Measurements from ENCODE around the gene PRKD2. TPM values are rescaled to one million over a fixed set of nuclear protein-coding genes. Genes with fewer than 3 reads are reported as not detected.
"Not testable (repeated sequence)": the region's sequence is repeated elsewhere in the genome, so short reads cannot be mapped to it uniquely, and the experiment has no call there.

Gene PRKD2
- total RNA-seq, 1 experiment from 2014 or later: 30.4 TPM

DNA sequence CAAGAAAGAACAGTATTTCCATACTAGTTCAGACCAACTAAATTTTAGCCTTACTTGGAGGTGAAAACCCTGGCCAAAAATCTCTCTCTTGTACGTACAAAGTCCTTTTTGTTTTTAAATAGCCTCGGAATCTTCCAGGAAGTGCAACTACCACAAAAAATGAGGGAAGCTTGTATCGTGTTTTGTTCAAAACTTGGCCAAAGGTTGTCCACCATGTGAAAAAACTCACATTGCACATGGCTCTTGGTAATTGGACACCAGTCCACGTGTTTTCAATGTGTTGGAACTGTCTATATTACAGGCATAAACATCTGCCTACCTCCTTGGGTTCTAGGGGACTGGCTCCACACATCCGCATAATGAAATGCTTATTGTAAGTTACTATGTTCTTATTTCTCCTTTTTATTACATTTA lies 44.5 kb upstream of the PRKD2 start:
- Mint-ChIP-seq H3K27ac (ENCODE audit: low read depth, unreplicated experiment) (no peak overlapping the region), H3K27me3 (ENCODE audit: insufficient read depth, unreplicated experiment) (no peaks in the 10 kb centered on the region), H3K36me3 (ENCODE audit: insufficient read depth, unreplicated experiment) (no peaks in the 10 kb centered on the region), H3K4me1 (ENCODE audit: insufficient read depth, unreplicated experiment) (peaks cover 7% of the 10 kb centered on the region), H3K4me3 (ENCODE audit: unreplicated experiment) (no peak overlapping the region), H3K9me3 (ENCODE audit: unreplicated experiment) (no peaks in the 10 kb centered on the region)
- intact Hi-C loops (cut with micrococcal nuclease): no loop called here
- BruUV-seq (replicated peaks): no TSS peak
- TF ChIP-seq, protein P1, sequence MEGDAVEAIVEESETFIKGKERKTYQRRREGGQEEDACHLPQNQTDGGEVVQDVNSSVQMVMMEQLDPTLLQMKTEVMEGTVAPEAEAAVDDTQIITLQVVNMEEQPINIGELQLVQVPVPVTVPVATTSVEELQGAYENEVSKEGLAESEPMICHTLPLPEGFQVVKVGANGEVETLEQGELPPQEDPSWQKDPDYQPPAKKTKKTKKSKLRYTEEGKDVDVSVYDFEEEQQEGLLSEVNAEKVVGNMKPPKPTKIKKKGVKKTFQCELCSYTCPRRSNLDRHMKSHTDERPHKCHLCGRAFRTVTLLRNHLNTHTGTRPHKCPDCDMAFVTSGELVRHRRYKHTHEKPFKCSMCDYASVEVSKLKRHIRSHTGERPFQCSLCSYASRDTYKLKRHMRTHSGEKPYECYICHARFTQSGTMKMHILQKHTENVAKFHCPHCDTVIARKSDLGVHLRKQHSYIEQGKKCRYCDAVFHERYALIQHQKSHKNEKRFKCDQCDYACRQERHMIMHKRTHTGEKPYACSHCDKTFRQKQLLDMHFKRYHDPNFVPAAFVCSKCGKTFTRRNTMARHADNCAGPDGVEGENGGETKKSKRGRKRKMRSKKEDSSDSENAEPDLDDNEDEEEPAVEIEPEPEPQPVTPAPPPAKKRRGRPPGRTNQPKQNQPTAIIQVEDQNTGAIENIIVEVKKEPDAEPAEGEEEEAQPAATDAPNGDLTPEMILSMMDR (IDR thresholded peaks at IDR 0.05; ENCODE audit: unreplicated experiment): no peak
- no peak for DNase-seq (ENCODE audit: unreplicated experiment)
- POLR2A ChIA-PET: interaction anchor here (0.6 to 10.6 kb wide), 7 partner anchors 11 to 47 kb away, joined by 3 to 147 read pairs (median 3); partner anchors contain the start of gene SLC1A5
- CTCF ChIA-PET: interaction anchor here (0.8 to 7.3 kb wide), 2 partner anchors 11 to 77 kb away, joined by 3 to 133 read pairs; no protein-coding TSS in a partner anchor

DNA sequence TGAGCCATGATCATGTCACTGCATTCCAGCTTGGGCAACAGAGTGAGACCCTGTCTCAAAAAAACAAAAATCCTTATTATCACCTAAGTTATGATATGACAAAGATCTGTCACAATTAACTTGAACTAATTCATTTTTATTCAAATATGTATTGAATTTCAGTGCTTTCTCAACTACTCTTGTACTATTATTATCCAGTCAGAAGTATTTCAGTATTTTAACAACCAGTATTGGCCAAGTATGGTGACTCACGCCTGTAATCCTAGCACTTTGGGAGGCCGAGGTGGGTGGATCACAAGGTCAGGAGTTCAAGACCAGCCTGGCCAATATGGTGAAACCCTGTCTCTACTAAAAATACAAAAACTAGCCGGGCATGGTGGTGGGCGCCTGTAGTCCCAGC lies 44.0 kb upstream of the PRKD2 start:
- intact Hi-C loops (cut with micrococcal nuclease); H3K4me3 Mint-ChIP-seq (ENCODE audit: unreplicated experiment); H3K27me3 Mint-ChIP-seq (ENCODE audit: insufficient read depth, unreplicated experiment); BruUV-seq (replicated peaks); H3K36me3 Mint-ChIP-seq (ENCODE audit: insufficient read depth, unreplicated experiment); H3K4me1 Mint-ChIP-seq (ENCODE audit: insufficient read depth, unreplicated experiment); H3K9me3 Mint-ChIP-seq (ENCODE audit: unreplicated experiment); H3K27ac Mint-ChIP-seq (ENCODE audit: low read depth, unreplicated experiment): not testable (repeated sequence)
- DNase-seq (ENCODE audit: unreplicated experiment): peak; percentile 40
- ChIA-PET POLR2A (interaction anchor here (0.5 to 10.6 kb wide), 8 partner anchors 11 to 1039 kb away, joined by 3 to 147 read pairs (median 3); partner anchors contain the start of gene SLC1A5), CTCF (interaction anchor here (3.6 to 7.3 kb wide), 2 partner anchors 24 to 78 kb away, joined by 26 to 133 read pairs; no protein-coding TSS in a partner anchor)

DNA sequence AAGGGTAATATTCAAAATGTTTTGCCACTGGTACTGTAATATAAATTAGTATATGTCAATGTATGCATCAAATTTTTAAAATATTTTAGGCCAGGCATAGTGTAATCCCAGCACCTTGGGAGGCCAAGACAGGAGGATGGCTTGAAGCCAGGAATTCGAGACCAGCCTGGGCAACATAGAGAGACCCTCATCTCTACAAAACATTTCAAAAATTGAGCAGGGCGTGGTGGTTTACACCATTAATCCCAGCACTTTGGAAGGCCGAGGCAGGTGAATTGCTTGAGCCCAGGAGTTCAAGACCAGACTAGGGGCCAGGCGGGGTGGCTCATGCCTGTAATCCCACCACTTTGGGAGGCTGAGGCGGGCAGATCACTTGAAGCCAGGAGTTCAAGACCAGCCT lies 43.4 kb upstream of the PRKD2 start:
- Mint-ChIP-seq H3K27me3 (ENCODE audit: insufficient read depth, unreplicated experiment) (no peaks in the 10 kb centered on the region), H3K4me3 (ENCODE audit: unreplicated experiment) (no peak overlapping the region), H3K36me3 (ENCODE audit: insufficient read depth, unreplicated experiment) (no peaks in the 10 kb centered on the region), H3K27ac (ENCODE audit: low read depth, unreplicated experiment) (no peak overlapping the region), H3K4me1 (ENCODE audit: insufficient read depth, unreplicated experiment) (peaks cover 7% of the 10 kb centered on the region), H3K9me3 (ENCODE audit: unreplicated experiment) (no peaks in the 10 kb centered on the region)
- CTCF ChIA-PET: interaction anchor here (0.5 to 7.3 kb wide), 5 partner anchors 10 to 78 kb away, joined by 3 to 133 read pairs (median 3); no protein-coding TSS in a partner anchor
- BruUV-seq (replicated peaks): no TSS peak
- intact Hi-C loops (cut with micrococcal nuclease): no loop called here
- POLR2A ChIA-PET: interaction anchor here (0.6 to 10.6 kb wide), 6 partner anchors 20 to 384 kb away, joined by 3 to 147 read pairs (median 4); partner anchors contain the start of gene SLC1A5
- no peak for DNase-seq (ENCODE audit: unreplicated experiment)
- TF ChIP-seq, protein P1 (IDR thresholded peaks at IDR 0.05; ENCODE audit: unreplicated experiment): no peak

DNA sequence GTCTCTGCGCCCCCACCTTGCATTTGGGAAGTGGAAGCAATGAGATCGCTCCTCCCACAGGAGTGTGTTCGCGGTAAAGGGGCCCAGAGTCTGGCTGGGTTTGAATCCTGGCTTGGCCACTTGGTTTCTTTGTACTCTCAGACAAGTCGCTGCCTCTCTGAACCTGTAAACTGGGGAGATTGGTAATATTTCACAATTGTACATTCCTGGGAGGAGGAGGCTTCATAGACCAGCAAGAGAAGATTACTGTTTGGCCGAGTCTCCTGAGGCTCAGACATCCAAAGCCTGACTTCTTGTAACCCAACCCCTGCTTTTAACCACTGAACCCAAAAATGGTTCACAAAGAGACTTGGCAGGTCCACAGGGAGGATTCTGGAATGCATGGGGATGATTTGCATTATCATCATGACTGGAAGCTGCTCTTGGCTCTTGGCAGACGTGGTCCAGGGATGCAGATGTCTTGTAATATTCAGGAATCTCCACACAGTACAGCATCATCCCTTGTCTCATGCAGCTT lies 43.0 kb upstream of the PRKD2 start:
- TF ChIP-seq, protein P1 (IDR thresholded peaks at IDR 0.05; ENCODE audit: unreplicated experiment): no peak
- CTCF ChIA-PET: interaction anchor here (0.5 to 7.3 kb wide), 7 partner anchors 9 to 225 kb away, joined by 3 to 133 read pairs (median 4); no protein-coding TSS in a partner anchor
- no TSS peak for BruUV-seq (replicated peaks)
- Mint-ChIP-seq H3K4me3 (ENCODE audit: unreplicated experiment) (no peak overlapping the region), H3K36me3 (ENCODE audit: insufficient read depth, unreplicated experiment) (no peaks in the 10 kb centered on the region), H3K27me3 (ENCODE audit: insufficient read depth, unreplicated experiment) (no peaks in the 10 kb centered on the region), H3K9me3 (ENCODE audit: unreplicated experiment) (no peaks in the 10 kb centered on the region), H3K4me1 (ENCODE audit: insufficient read depth, unreplicated experiment) (peaks cover 12% of the 10 kb centered on the region), H3K27ac (ENCODE audit: low read depth, unreplicated experiment) (no peak overlapping the region)
- POLR2A ChIA-PET: interaction anchor here (0.6 to 10.6 kb wide), 4 partner anchors 20 to 383 kb away, joined by 3 to 147 read pairs (median 10); partner anchors contain the start of gene SLC1A5
- DNase-seq (ENCODE audit: unreplicated experiment): peak; percentile 68
- intact Hi-C loops (cut with micrococcal nuclease): no loop called here
